ENCODE data around the gene KRTAP5-6.

Gene KRTAP5-6

GRCh38 chr11:1696608-1697570 lies at the start of gene KRTAP5-6:
KRTAP5-6 (plus strand) TSS chr11:1697195; CDS start chr11:1697246, 51 bp downstream.
- DNase-seq = no peak

- DNase-seq = no peak
Measured at GRCh38 chr11:1647901-1648652, 48.9 kb upstream of the KRTAP5-6 start.

- no peak for DNase-seq
Measured at GRCh38 chr11:1648653-1649420, 48.2 kb upstream of the KRTAP5-6 start.

GRCh38 chr11:1650034-1650917 lies 46.7 kb upstream of the KRTAP5-6 start:
- DNase-seq = no peak

GRCh38 chr11:1650918-1651262 lies 46.1 kb upstream of the KRTAP5-6 start:
- no peak for DNase-seq

GRCh38 chr11:1651411-1651980 lies 45.5 kb upstream of the KRTAP5-6 start:
- no peak for DNase-seq

GRCh38 chr11:1652026-1652425 lies 45.0 kb upstream of the KRTAP5-6 start:
- no peak for DNase-seq

GRCh38 chr11:1652442-1652770 lies 44.6 kb upstream of the KRTAP5-6 start:
- DNase-seq = no peak

GRCh38 chr11:1652771-1653540 lies 44.0 kb upstream of the KRTAP5-6 start:
- DNase-seq = peak; percentile 59

GRCh38 chr11:1653541-1654387 lies 43.2 kb upstream of the KRTAP5-6 start:
- no peak for DNase-seq

GRCh38 chr11:1654388-1655167 lies 42.4 kb upstream of the KRTAP5-6 start:
- DNase-seq = no peak

- peak; percentile 27 for DNase-seq
Measured at GRCh38 chr11:1655168-1656060, 41.6 kb upstream of the KRTAP5-6 start.

GRCh38 chr11:1656061-1656441 lies 40.9 kb upstream of the KRTAP5-6 start:
- no peak for DNase-seq

- DNase-seq = no peak
Measured at GRCh38 chr11:1656670-1657069, 40.3 kb upstream of the KRTAP5-6 start.

- no peak for DNase-seq
Measured at GRCh38 chr11:1659506-1659905, 37.5 kb upstream of the KRTAP5-6 start.

GRCh38 chr11:1660111-1660867 lies 36.7 kb upstream of the KRTAP5-6 start:
- no peak for DNase-seq
